ENCODE measurements around the gene ZNF341. TPM values are rescaled to one million over a fixed set of nuclear protein-coding genes. Genes with fewer than 3 reads are reported as not detected.

The ZNF341 gene
- total and polyA plus RNA-seq, 4 donors = 1.3 to 7.1 (median 4.6) TPM

- DNase-seq (ENCODE audit: low read depth in 4 of 6, low spot score in 6 of 6) = no peak
- Histone ChIP-seq H3K4me3 (ENCODE audit: low read depth, low read length) (no peak overlapping the region), H3K27ac (ENCODE audit: low read depth, low read length) (no peak overlapping the region), H3K9me3 (ENCODE audit: control insufficient read depth, insufficient read depth, low read length) (no peaks in the 10 kb centered on the region), H3K4me1 (ENCODE audit: control insufficient read depth, insufficient read depth, low read length) (no peaks in the 10 kb centered on the region), H3K27me3 (ENCODE audit: control insufficient read depth, insufficient read depth, low read length) (no peaks in the 10 kb centered on the region), H3K36me3 (ENCODE audit: control insufficient read depth, insufficient read depth, low read length) (peaks cover 19% of the 10 kb centered on the region)
- WGBS (ENCODE audit: insufficient coverage) = no CpG with 5 or more reads among the region's 1 CpG
Measured at GRCh38 chr20:33781945-33782344, 50.1 kb downstream of the ZNF341 start.

- Histone ChIP-seq H3K4me1 (ENCODE audit: control insufficient read depth, insufficient read depth, low read length) (no peaks in the 10 kb centered on the region), H3K27ac (ENCODE audit: low read depth, low read length) (no peak overlapping the region), H3K36me3 (ENCODE audit: control insufficient read depth, insufficient read depth, low read length) (peaks cover 24% of the 10 kb centered on the region), H3K9me3 (ENCODE audit: control insufficient read depth, insufficient read depth, low read length) (no peaks in the 10 kb centered on the region), H3K27me3 (ENCODE audit: control insufficient read depth, insufficient read depth, low read length) (no peaks in the 10 kb centered on the region), H3K4me3 (ENCODE audit: low read depth, low read length) (no peak overlapping the region)
- no peak for DNase-seq (ENCODE audit: low read depth in 4 of 6, low spot score in 6 of 6)
- WGBS (ENCODE audit: insufficient coverage) = 89% methylated on average over 5 of the region's 5 CpGs
Measured at GRCh38 chr20:33783256-33783655, 51.5 kb downstream of the ZNF341 start.

GRCh38 chr20:33783818-33784217 lies 52.0 kb downstream of the ZNF341 start:
- no peaks in the 10 kb centered on the region for H3K4me1 ChIP-seq (ENCODE audit: control insufficient read depth, insufficient read depth, low read length)
- no peak overlapping the region for H3K27ac ChIP-seq (ENCODE audit: low read depth, low read length)
- DNase-seq (ENCODE audit: low read depth in 4 of 6, low spot score in 6 of 6) = no peak
- H3K27me3 ChIP-seq (ENCODE audit: control insufficient read depth, insufficient read depth, low read length) = no peaks in the 10 kb centered on the region
- H3K36me3 ChIP-seq (ENCODE audit: control insufficient read depth, insufficient read depth, low read length) = peaks cover 30% of the 10 kb centered on the region
- H3K9me3 ChIP-seq (ENCODE audit: control insufficient read depth, insufficient read depth, low read length) = no peaks in the 10 kb centered on the region
- 64% methylated on average over 4 of the region's 5 CpGs for WGBS (ENCODE audit: insufficient coverage)
- no peak overlapping the region for H3K4me3 ChIP-seq (ENCODE audit: low read depth, low read length)

- H3K27me3 ChIP-seq (ENCODE audit: control insufficient read depth, insufficient read depth, low read length) = no peaks in the 10 kb centered on the region
- no peak overlapping the region for H3K4me3 ChIP-seq (ENCODE audit: low read depth, low read length)
- H3K36me3 ChIP-seq (ENCODE audit: control insufficient read depth, insufficient read depth, low read length) = peaks cover 33% of the 10 kb centered on the region
- no CpG with 5 or more reads among the region's 2 CpGs for WGBS (ENCODE audit: insufficient coverage)
- H3K4me1 ChIP-seq (ENCODE audit: control insufficient read depth, insufficient read depth, low read length) = no peaks in the 10 kb centered on the region
- no peak overlapping the region for H3K27ac ChIP-seq (ENCODE audit: low read depth, low read length)
- DNase-seq (ENCODE audit: low read depth in 4 of 6, low spot score in 6 of 6) = no peak
- no peaks in the 10 kb centered on the region for H3K9me3 ChIP-seq (ENCODE audit: control insufficient read depth, insufficient read depth, low read length)
Measured at GRCh38 chr20:33784225-33784624, 52.4 kb downstream of the ZNF341 start.

GRCh38 chr20:33785503-33785902 lies 53.7 kb downstream of the ZNF341 start:
- peaks cover 42% of the 10 kb centered on the region for H3K36me3 ChIP-seq (ENCODE audit: control insufficient read depth, insufficient read depth, low read length)
- H3K9me3 ChIP-seq (ENCODE audit: control insufficient read depth, insufficient read depth, low read length) = no peaks in the 10 kb centered on the region
- H3K27me3 ChIP-seq (ENCODE audit: control insufficient read depth, insufficient read depth, low read length) = no peaks in the 10 kb centered on the region
- H3K4me3 ChIP-seq (ENCODE audit: low read depth, low read length) = no peak overlapping the region
- no peak for DNase-seq (ENCODE audit: low read depth in 4 of 6, low spot score in 6 of 6)
- no peak overlapping the region for H3K27ac ChIP-seq (ENCODE audit: low read depth, low read length)
- 100% methylated on average over 3 of the region's 5 CpGs for WGBS (ENCODE audit: insufficient coverage)
- H3K4me1 ChIP-seq (ENCODE audit: control insufficient read depth, insufficient read depth, low read length) = no peaks in the 10 kb centered on the region

GRCh38 chr20:33787253-33787891 lies 55.6 kb downstream of the ZNF341 start:
- Histone ChIP-seq H3K27ac (ENCODE audit: low read depth, low read length) (no peak overlapping the region), H3K4me3 (ENCODE audit: low read depth, low read length) (no peak overlapping the region), H3K9me3 (ENCODE audit: control insufficient read depth, insufficient read depth, low read length) (no peaks in the 10 kb centered on the region), H3K4me1 (ENCODE audit: control insufficient read depth, insufficient read depth, low read length) (no peaks in the 10 kb centered on the region), H3K27me3 (ENCODE audit: control insufficient read depth, insufficient read depth, low read length) (no peaks in the 10 kb centered on the region), H3K36me3 (ENCODE audit: control insufficient read depth, insufficient read depth, low read length) (peaks cover 45% of the 10 kb centered on the region)
- DNase-seq (ENCODE audit: low read depth in 4 of 6, low spot score in 6 of 6) = no peak
- 72% methylated on average over 7 of the region's 9 CpGs for WGBS (ENCODE audit: insufficient coverage)

GRCh38 chr20:33788351-33789049 lies 56.7 kb downstream of the ZNF341 start:
- no peak for DNase-seq (ENCODE audit: low read depth in 4 of 6, low spot score in 6 of 6)
- H3K27me3 ChIP-seq (ENCODE audit: control insufficient read depth, insufficient read depth, low read length) = no peaks in the 10 kb centered on the region
- H3K27ac ChIP-seq (ENCODE audit: low read depth, low read length) = no peak overlapping the region
- H3K4me3 ChIP-seq (ENCODE audit: low read depth, low read length) = no peak overlapping the region
- H3K9me3 ChIP-seq (ENCODE audit: control insufficient read depth, insufficient read depth, low read length) = no peaks in the 10 kb centered on the region
- WGBS (ENCODE audit: insufficient coverage) = 91% methylated on average over 10 of the region's 12 CpGs
- H3K4me1 ChIP-seq (ENCODE audit: control insufficient read depth, insufficient read depth, low read length) = peaks cover 2% of the 10 kb centered on the region
- peaks cover 46% of the 10 kb centered on the region for H3K36me3 ChIP-seq (ENCODE audit: control insufficient read depth, insufficient read depth, low read length)

GRCh38 chr20:33789109-33789857 lies 57.5 kb downstream of the ZNF341 start:
- WGBS (ENCODE audit: insufficient coverage) = 76% methylated on average over 11 of the region's 11 CpGs
- no peaks in the 10 kb centered on the region for H3K9me3 ChIP-seq (ENCODE audit: control insufficient read depth, insufficient read depth, low read length)
- DNase-seq (ENCODE audit: low read depth in 4 of 6, low spot score in 6 of 6) = peak in 2 of 6 donors; percentile 19 to 21
- H3K4me3 ChIP-seq (ENCODE audit: low read depth, low read length) = no peak overlapping the region
- no peaks in the 10 kb centered on the region for H3K27me3 ChIP-seq (ENCODE audit: control insufficient read depth, insufficient read depth, low read length)
- H3K36me3 ChIP-seq (ENCODE audit: control insufficient read depth, insufficient read depth, low read length) = peaks cover 41% of the 10 kb centered on the region
- peaks cover 2% of the 10 kb centered on the region for H3K4me1 ChIP-seq (ENCODE audit: control insufficient read depth, insufficient read depth, low read length)
- no peak overlapping the region for H3K27ac ChIP-seq (ENCODE audit: low read depth, low read length)

GRCh38 chr20:33789858-33790182 lies 58.0 kb downstream of the ZNF341 start:
- WGBS (ENCODE audit: insufficient coverage) = 83% methylated on average over 4 of the region's 5 CpGs
- no peak overlapping the region for H3K27ac ChIP-seq (ENCODE audit: low read depth, low read length)

More at GRCh38 chr20:33789858-33790182, 58.0 kb downstream of the ZNF341 start:
- Histone ChIP-seq H3K9me3 (ENCODE audit: control insufficient read depth, insufficient read depth, low read length) (no peaks in the 10 kb centered on the region), H3K36me3 (ENCODE audit: control insufficient read depth, insufficient read depth, low read length) (peaks cover 41% of the 10 kb centered on the region), H3K4me1 (ENCODE audit: control insufficient read depth, insufficient read depth, low read length) (peaks cover 2% of the 10 kb centered on the region), H3K4me3 (ENCODE audit: low read depth, low read length) (no peak overlapping the region), H3K27me3 (ENCODE audit: control insufficient read depth, insufficient read depth, low read length) (no peaks in the 10 kb centered on the region)
- no peak for DNase-seq (ENCODE audit: low read depth in 4 of 6, low spot score in 6 of 6)
